Astrocyte (in vitro differentiated cells and primary cell): ENCODE measurements around the gene FBN3. TPM values are rescaled to one million over a fixed set of nuclear protein-coding genes. Genes with fewer than 3 reads are reported as not detected.

ENCODE experiments used
- DNase-seq: peaks from one replicate; pipeline ENCODE4 v3.0.0-alpha.2; 2010; ENCODE audit warnings: low read depth
- FAIRE-seq: peaks from 2 replicates; lab custom pipeline; 2011; peaks lifted over from hg19 to GRCh38; lab: Jason Lieb, UNC
- H2AFZ ChIP-seq: 2 replicates; pipeline ENCODE4 v1.6.0; 2012; ENCODE audit warnings: low read depth, low read length, inconsistent platforms
- H3K27ac ChIP-seq: 2 replicates; pipeline ENCODE4 v1.5.1; 2011; ENCODE audit warnings: low read depth, low read length, inconsistent platforms
- H3K27me3 ChIP-seq: 2 replicates; pipeline ENCODE4 v1.6.0; 2011; ENCODE audit warnings: low read length, inconsistent platforms; ENCODE audit not compliant: insufficient read depth
- H3K36me3 ChIP-seq: 2 replicates; pipeline ENCODE4 v1.5.1; 2011; ENCODE audit warnings: low read length, inconsistent platforms; ENCODE audit not compliant: insufficient read depth
- H3K4me1 ChIP-seq: 2 replicates; pipeline ENCODE4 v1.5.1; 2011; ENCODE audit warnings: low read length, inconsistent platforms; ENCODE audit not compliant: insufficient read depth
- H3K4me2 ChIP-seq: 2 replicates; pipeline ENCODE4 v1.6.0; 2012; ENCODE audit warnings: low read length, inconsistent platforms
- H3K4me3 ChIP-seq: 2 replicates; pipeline ENCODE4 v1.5.1; 2011; ENCODE audit warnings: low read depth, mild to moderate bottlenecking, low read length, inconsistent platforms; ENCODE audit not compliant: insufficient read depth
- H3K79me2 ChIP-seq: 2 replicates; pipeline ENCODE4 v1.6.0; 2012; ENCODE audit warnings: mild to moderate bottlenecking, low read length, inconsistent platforms; ENCODE audit not compliant: insufficient read depth
- H3K9ac ChIP-seq: 2 replicates; pipeline ENCODE4 v1.6.0; 2012; ENCODE audit warnings: mild to moderate bottlenecking, low read length, inconsistent platforms
- H3K9me3 ChIP-seq: 2 replicates; pipeline ENCODE4 v1.5.1; 2012; ENCODE audit warnings: low read depth, mild to moderate bottlenecking, low read length, inconsistent platforms; ENCODE audit not compliant: insufficient read depth
- H4K20me1 ChIP-seq: 2 replicates; pipeline ENCODE4 v1.6.0; 2012; ENCODE audit warnings: low read length, inconsistent platforms; ENCODE audit not compliant: insufficient read depth
- H3K27ac Mint-ChIP-seq: one replicate; pipeline ENCODE4 v1.8.0; 2021; ENCODE audit warnings: mild to moderate bottlenecking, mixed read lengths; ENCODE audit not compliant: unreplicated experiment
- H3K27me3 Mint-ChIP-seq: one replicate; pipeline ENCODE4 v1.8.0; 2021; ENCODE audit warnings: low read depth, mixed read lengths; ENCODE audit not compliant: unreplicated experiment
- H3K36me3 Mint-ChIP-seq: one replicate; pipeline ENCODE4 v1.8.0; 2021; ENCODE audit warnings: low read depth, mixed read lengths; ENCODE audit not compliant: unreplicated experiment
- H3K4me1 Mint-ChIP-seq: one replicate; pipeline ENCODE4 v1.8.0; 2021; ENCODE audit warnings: low read depth, mixed read lengths; ENCODE audit not compliant: unreplicated experiment
- H3K4me3 Mint-ChIP-seq: one replicate; pipeline ENCODE4 v1.8.0; 2021; ENCODE audit warnings: mild to moderate bottlenecking, moderate library complexity, mixed read lengths; ENCODE audit not compliant: unreplicated experiment
- H3K9me3 Mint-ChIP-seq: one replicate; pipeline ENCODE4 v1.8.0; 2021; ENCODE audit warnings: mild to moderate bottlenecking, mixed read lengths; ENCODE audit not compliant: unreplicated experiment
- CTCF ChIP-seq: IDR thresholded peaks from 2 replicates; pipeline ENCODE4 v1.5.1; 2011; ENCODE audit warnings: low read depth, mild to moderate bottlenecking, inconsistent platforms, low read length, moderate library complexity; ENCODE audit not compliant: insufficient read depth
- EZH2 ChIP-seq: IDR thresholded peaks from 2 replicates; pipeline ENCODE4 v1.6.1; 2012; ENCODE audit warnings: mild to moderate bottlenecking, low read length, inconsistent platforms; ENCODE audit not compliant: insufficient read depth
- total RNA-seq: library from RNA; stranded (reverse); gene quantifications from 2 replicates; pipeline ENCODE4 v1.2.1, GENCODE V29; 2021

The FBN3 gene
- total RNA-seq, 1 donor from 2014 or later: 1.00 TPM

DNA sequence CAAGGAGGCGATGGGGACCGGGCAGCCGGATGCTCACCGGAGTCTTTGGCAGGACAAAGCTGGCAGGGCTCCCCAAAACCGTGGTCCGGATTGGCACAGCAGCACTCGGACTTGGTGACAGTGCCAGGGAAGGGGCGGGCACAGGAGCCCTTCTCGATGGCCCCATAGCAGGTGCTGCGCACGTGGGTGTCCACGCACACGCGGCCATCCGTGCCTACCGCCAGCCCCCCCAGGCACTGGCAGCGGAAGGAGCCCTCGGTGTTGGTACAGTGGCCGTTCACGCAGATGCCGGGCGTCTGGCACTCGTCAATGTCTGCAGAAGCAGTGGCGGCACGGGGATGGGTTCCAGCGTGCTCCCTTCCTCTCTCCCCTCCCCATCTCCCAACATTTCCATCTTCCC is 17.9 kb downstream of the FBN3 start:
- TF ChIP-seq CTCF (no peak), EZH2 (no peak)
- Mint-ChIP-seq H3K4me1 (no peaks in the 10 kb centered on the region), H3K9me3 (no peaks in the 10 kb centered on the region), H3K36me3 (no peaks in the 10 kb centered on the region), H3K4me3 (no peak overlapping the region), H3K27me3 (peaks cover 15% of the 10 kb centered on the region), H3K27ac (no peak overlapping the region)
- H3K4me1 ChIP-seq: no peaks in the 10 kb centered on the region
- H4K20me1 ChIP-seq: no peaks in the 10 kb centered on the region
- DNase-seq: no peak
- no peak overlapping the region for H3K27ac ChIP-seq
- no peak for FAIRE-seq
- H3K79me2 ChIP-seq: no peaks in the 10 kb centered on the region
- H2AFZ ChIP-seq: no peak overlapping the region
- no peaks in the 10 kb centered on the region for H3K9me3 ChIP-seq
- no peak overlapping the region for H3K4me2 ChIP-seq
- no peak overlapping the region for H3K9ac ChIP-seq
- no peaks in the 10 kb centered on the region for H3K36me3 ChIP-seq
- H3K4me3 ChIP-seq: no peak overlapping the region
- no peaks in the 10 kb centered on the region for H3K27me3 ChIP-seq

- peaks cover 18% of the 10 kb centered on the region for H3K27me3 Mint-ChIP-seq
- no peaks in the 10 kb centered on the region for H3K36me3 Mint-ChIP-seq
- H3K9me3 Mint-ChIP-seq: no peaks in the 10 kb centered on the region
- Histone ChIP-seq H2AFZ (no peak overlapping the region), H4K20me1 (no peaks in the 10 kb centered on the region), H3K27ac (no peak overlapping the region), H3K4me2 (no peak overlapping the region), H3K4me3 (no peak overlapping the region), H3K79me2 (no peaks in the 10 kb centered on the region), H3K9me3 (no peaks in the 10 kb centered on the region), H3K9ac (no peak overlapping the region), H3K27me3 (no peaks in the 10 kb centered on the region), H3K4me1 (no peaks in the 10 kb centered on the region), H3K36me3 (no peaks in the 10 kb centered on the region)
- DNase-seq (no peak), FAIRE-seq (no peak)
- H3K4me3 Mint-ChIP-seq: no peak overlapping the region
- TF ChIP-seq EZH2 (no peak), CTCF (no peak)
- no peak overlapping the region for H3K27ac Mint-ChIP-seq
- H3K4me1 Mint-ChIP-seq: no peaks in the 10 kb centered on the region
Measured at GRCh38 chr19:8129061-8129618, 20.3 kb downstream of the FBN3 start.

GRCh38 chr19:8128551-8128950 is 20.8 kb downstream of the FBN3 start:
- no peak for TF ChIP-seq CTCF
- TF ChIP-seq EZH2: no peak
- H3K36me3 Mint-ChIP-seq: no peaks in the 10 kb centered on the region
- H3K9me3 Mint-ChIP-seq: no peaks in the 10 kb centered on the region
- no peaks in the 10 kb centered on the region for H3K4me1 Mint-ChIP-seq
- Histone ChIP-seq H3K4me3 (no peak overlapping the region), H4K20me1 (no peaks in the 10 kb centered on the region), H3K27me3 (no peaks in the 10 kb centered on the region), H2AFZ (no peak overlapping the region), H3K9me3 (no peaks in the 10 kb centered on the region), H3K36me3 (no peaks in the 10 kb centered on the region), H3K27ac (no peak overlapping the region), H3K9ac (no peak overlapping the region), H3K4me2 (no peak overlapping the region), H3K79me2 (no peaks in the 10 kb centered on the region), H3K4me1 (no peaks in the 10 kb centered on the region)
- H3K4me3 Mint-ChIP-seq: no peak overlapping the region
- DNase-seq (no peak), FAIRE-seq (no peak)
- no peak overlapping the region for H3K27ac Mint-ChIP-seq
- H3K27me3 Mint-ChIP-seq: peaks cover 22% of the 10 kb centered on the region
